Measurements from ENCODE around the gene CELF3. TPM values are rescaled to one million over a fixed set of nuclear protein-coding genes. Genes with fewer than 3 reads are reported as not detected.

CELF3 gene
- total RNA-seq, 1 experiment from 2014 or later, result 0.27 TPM

DNA sequence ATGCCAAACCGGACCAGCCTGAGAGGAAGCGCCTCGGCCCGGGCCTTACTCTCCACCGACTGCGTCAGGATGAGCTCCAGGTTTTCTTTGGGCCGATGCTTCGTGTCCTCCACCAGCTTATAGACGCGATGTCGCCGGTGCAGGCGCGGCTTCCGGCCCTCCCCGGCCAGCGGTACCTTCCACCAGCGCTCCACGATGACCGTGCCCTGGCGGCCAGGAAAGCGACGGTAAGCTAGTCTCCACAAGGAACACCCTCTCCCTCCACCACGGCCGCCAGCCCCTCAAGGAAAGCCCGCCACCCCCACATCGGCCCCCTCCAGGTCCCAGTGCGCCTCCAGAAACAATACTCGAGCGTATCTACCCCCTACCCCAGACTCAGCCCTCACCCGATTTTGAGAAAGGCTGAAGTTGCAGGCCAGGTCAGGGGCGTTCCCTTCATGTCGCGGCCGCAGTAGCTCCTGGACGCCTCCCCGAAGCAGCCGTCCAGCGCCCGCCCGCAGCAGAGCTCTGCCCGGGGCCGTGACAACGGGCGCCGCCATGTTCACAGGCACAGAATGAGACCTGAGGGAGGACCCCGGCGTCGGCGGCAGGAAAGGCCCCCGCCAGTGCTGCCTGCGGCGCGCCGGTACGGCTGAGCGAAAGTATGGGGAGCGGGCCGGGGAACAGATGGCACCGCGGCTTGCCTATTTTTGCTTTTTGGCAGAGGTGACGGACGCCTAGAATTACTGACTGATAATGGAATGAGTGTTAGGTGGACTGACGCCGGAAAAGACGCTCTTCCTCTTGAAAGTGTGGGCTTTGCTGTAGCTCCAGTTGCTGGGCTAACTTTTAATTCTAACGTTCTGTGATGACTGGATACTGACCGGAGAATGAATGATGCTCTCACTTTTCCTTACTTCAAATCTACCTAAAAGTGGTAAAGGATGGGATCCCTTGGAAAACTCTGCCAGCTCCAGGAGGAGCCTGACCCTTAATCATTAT is 46.6 kb upstream of the CELF3 start, which contains the start of gene MRPL9:
MRPL9 (minus strand) TSS at position 556 of the 981 bp plus-strand sequence; CDS start at position 539, 17 bp downstream.
- Mint-ChIP-seq H3K4me1 (ENCODE audit: low read depth, unreplicated experiment) (peaks cover 22% of the 10 kb centered on the region), H3K9me3 (ENCODE audit: unreplicated experiment) (no peaks in the 10 kb centered on the region), H3K27ac (ENCODE audit: unreplicated experiment) (peak within 1 kb of the TSS; percentile 76), H3K36me3 (ENCODE audit: insufficient read depth, unreplicated experiment) (peaks cover 33% of the 10 kb centered on the region), H3K27me3 (ENCODE audit: insufficient read depth, unreplicated experiment) (no peaks in the 10 kb centered on the region), H3K4me3 (ENCODE audit: unreplicated experiment) (peak within 1 kb of the TSS; percentile 91)
- BruUV-seq (replicated peaks), result TSS peak; percentile 90
- peaks cover 2% of the 10 kb centered on the region; the same call in 1 of the 2 replicates for H3K36me3 ChIP-seq (ENCODE audit: control insufficient read depth, insufficient read depth, low read length)
- POLR2A ChIA-PET, result interaction anchor here (0.6 to 1.3 kb wide), 7 partner anchors 12 to 559 kb away, joined by 3 to 6 read pairs (median 4); partner anchors contain the start of gene C2CD4D
- peak; percentile 85 to 91 for DNase-seq
- CTCF ChIA-PET, result interaction anchor here (1.0 to 1.4 kb wide), 2 partner anchors 73 to 76 kb away, joined by 5 read pairs; partner anchors contain the start of gene C2CD4D
- no peaks in the 10 kb centered on the region for H3K9me3 ChIP-seq
- intact Hi-C loops (cut with micrococcal nuclease; ENCODE audit: unreplicated experiment), result no loop called here
- H3K4me1 ChIP-seq, result peaks cover 12% of the 10 kb centered on the region
- H3K27me3 ChIP-seq (replicated peaks; ENCODE audit: control insufficient read depth, insufficient read depth, low read length), result no peaks in the 10 kb centered on the region
- H3K4me3 ChIP-seq (ENCODE audit: low read depth, low read length), result peak within 1 kb of the TSS; percentile 56
- TF ChIP-seq CTCF (IDR thresholded peaks at IDR 0.05; ENCODE audit: insufficient read depth in 1 of 2, low read depth in 1 of 2, low read length in 1 of 2, severe bottlenecking in 1 of 2, unreplicated experiment in 1 of 2), result no peak

DNA sequence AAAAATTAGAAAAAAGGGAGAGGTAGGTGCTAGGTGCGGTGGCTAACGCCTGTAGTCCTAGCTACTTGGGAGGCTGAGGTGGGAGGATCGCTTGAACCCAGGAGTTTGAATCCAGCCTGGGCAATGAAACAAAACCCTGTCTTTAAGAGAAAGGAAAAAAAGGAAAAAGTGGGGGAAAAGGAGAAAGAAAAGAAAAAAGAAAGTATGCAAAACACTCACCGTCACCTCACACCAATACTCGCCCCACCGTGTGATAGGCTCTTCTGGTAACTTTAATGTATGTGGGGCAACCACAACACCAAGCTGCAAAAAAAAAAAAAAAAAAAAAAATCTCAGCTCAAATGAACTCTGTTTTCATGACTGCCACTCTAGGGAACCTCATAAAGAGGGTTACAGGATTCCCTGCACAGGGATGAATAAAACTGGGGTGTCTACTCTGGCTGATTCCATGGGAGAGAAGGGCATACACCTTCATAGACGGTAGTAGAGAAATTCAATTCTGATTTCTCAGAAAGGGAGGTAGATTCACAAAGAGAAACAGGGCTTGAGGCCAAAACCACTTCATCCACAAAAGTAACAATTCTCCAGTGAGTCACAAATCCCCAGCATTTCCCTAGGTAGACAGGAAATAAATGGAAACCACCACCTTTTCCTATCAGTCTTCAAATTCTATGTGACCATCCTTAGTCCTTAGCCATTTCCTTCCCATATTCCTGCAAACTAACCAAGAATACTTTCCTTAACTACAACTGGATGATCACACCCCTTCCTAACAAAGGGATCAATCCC is 44.2 kb upstream of the CELF3 start:
- DNase-seq, result no peak
- Mint-ChIP-seq H3K4me1 (ENCODE audit: low read depth, unreplicated experiment) (peaks cover 9% of the 10 kb centered on the region), H3K9me3 (ENCODE audit: unreplicated experiment) (no peaks in the 10 kb centered on the region), H3K36me3 (ENCODE audit: insufficient read depth, unreplicated experiment) (peaks cover 47% of the 10 kb centered on the region), H3K4me3 (ENCODE audit: unreplicated experiment) (no peak overlapping the region), H3K27ac (ENCODE audit: unreplicated experiment) (no peak overlapping the region), H3K27me3 (ENCODE audit: insufficient read depth, unreplicated experiment) (no peaks in the 10 kb centered on the region)
- Histone ChIP-seq H3K4me3 (ENCODE audit: low read depth, low read length) (no peak overlapping the region), H3K9me3 (no peaks in the 10 kb centered on the region), H3K27me3 (replicated peaks; ENCODE audit: control insufficient read depth, insufficient read depth, low read length) (no peaks in the 10 kb centered on the region), H3K36me3 (ENCODE audit: control insufficient read depth, insufficient read depth, low read length) (peaks cover 4% of the 10 kb centered on the region; the same call in 1 of the 2 replicates), H3K4me1 (0 out of 2 replicates have a peak, but pooled peaks cover 6% of the 10 kb centered on the region)
- no TSS peak for BruUV-seq (replicated peaks)
- ChIA-PET POLR2A (interaction anchor here (0.6 kb wide), 3 partner anchors 93 to 201 kb away, joined by 3 to 4 read pairs (median 3); no protein-coding TSS in a partner anchor), CTCF (no interaction called here)
- no peak for TF ChIP-seq CTCF (IDR thresholded peaks at IDR 0.05; ENCODE audit: insufficient read depth in 1 of 2, low read depth in 1 of 2, low read length in 1 of 2, severe bottlenecking in 1 of 2, unreplicated experiment in 1 of 2)
- intact Hi-C loops (cut with micrococcal nuclease; ENCODE audit: unreplicated experiment), result no loop called here

DNA sequence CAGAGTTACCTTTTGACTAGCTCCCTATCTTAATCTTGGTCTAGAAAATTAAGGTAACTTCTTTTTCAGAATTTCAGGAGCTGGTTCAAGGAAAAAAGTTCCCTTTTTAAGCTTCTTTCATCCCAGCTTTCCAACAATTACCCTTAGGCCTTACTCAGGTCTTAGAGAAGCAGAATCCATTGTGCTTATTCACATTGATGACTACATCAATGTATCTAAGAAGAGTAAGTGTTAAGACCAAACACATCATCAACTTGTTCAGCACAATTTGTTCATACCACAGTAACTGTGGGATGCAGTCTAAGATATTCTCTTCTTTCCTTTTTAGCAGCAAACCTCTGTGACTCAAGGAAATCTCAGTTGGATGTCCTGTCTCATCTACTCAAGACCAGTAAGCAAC is 42.6 kb upstream of the CELF3 start:
- DNase-seq, result no peak
- peaks cover 5% of the 10 kb centered on the region for H3K4me1 Mint-ChIP-seq (ENCODE audit: low read depth, unreplicated experiment)
- H3K36me3 ChIP-seq (ENCODE audit: control insufficient read depth, insufficient read depth, low read length), result peaks cover 4% of the 10 kb centered on the region; the same call in 1 of the 2 replicates
- H3K9me3 Mint-ChIP-seq (ENCODE audit: unreplicated experiment), result no peaks in the 10 kb centered on the region
- no peak overlapping the region for H3K4me3 Mint-ChIP-seq (ENCODE audit: unreplicated experiment)
- CTCF ChIA-PET, result no interaction called here
- intact Hi-C loops (cut with micrococcal nuclease; ENCODE audit: unreplicated experiment), result no loop called here
- H3K27ac Mint-ChIP-seq (ENCODE audit: unreplicated experiment), result no peak overlapping the region
- peaks cover 47% of the 10 kb centered on the region for H3K36me3 Mint-ChIP-seq (ENCODE audit: insufficient read depth, unreplicated experiment)
- TF ChIP-seq CTCF (IDR thresholded peaks at IDR 0.05; ENCODE audit: insufficient read depth in 1 of 2, low read depth in 1 of 2, low read length in 1 of 2, severe bottlenecking in 1 of 2, unreplicated experiment in 1 of 2), result no peak
- H3K4me1 ChIP-seq, result 0 out of 2 replicates have a peak, but pooled peaks cover 3% of the 10 kb centered on the region
- no peaks in the 10 kb centered on the region for H3K27me3 Mint-ChIP-seq (ENCODE audit: insufficient read depth, unreplicated experiment)
- H3K4me3 ChIP-seq (ENCODE audit: low read depth, low read length), result no peak overlapping the region
- BruUV-seq (replicated peaks), result no TSS peak
- POLR2A ChIA-PET, result interaction anchor here (0.7 kb wide), 1 partner anchor 268 kb away, joined by 4 read pairs; no protein-coding TSS in a partner anchor
- H3K27me3 ChIP-seq (replicated peaks; ENCODE audit: control insufficient read depth, insufficient read depth, low read length), result no peaks in the 10 kb centered on the region
- H3K9me3 ChIP-seq, result no peaks in the 10 kb centered on the region
